Lower leg skin (tissue), 4 donors: ENCODE data around the gene COMMD6. TPM values are rescaled to one million over a fixed set of nuclear protein-coding genes. Genes with fewer than 3 reads are reported as not detected.

ENCODE experiments used
- DNase-seq, 2 donors: peaks; one replicate each; pipeline ENCODE4 v3.0.0-alpha.2; 2019; ENCODE audit warnings: low spot score in 2 of 2
- H3K4me3 ChIP-seq: fragments of 200-600 bp; sonication (generic); 2 replicates; pipeline ENCODE4 v1.5.1; 2017; ENCODE audit warnings: mild to moderate bottlenecking, low read depth; ENCODE audit not compliant: poor library complexity, severe bottlenecking
- CTCF ChIP-seq, 3 donors: fragments of 450-650 bp; IDR thresholded peaks; one replicate each; pipeline ENCODE4 v1.5.1; 2016; ENCODE audit warnings: antibody characterized with exemption in 3 of 3, mild to moderate bottlenecking in 3 of 3, moderate library complexity in 2 of 3
- POLR2A ChIP-seq, 2 donors: fragments of 450-650 bp; IDR thresholded peaks; one replicate each; pipeline ENCODE4 v1.6.1; 2016 to 2017; ENCODE audit warnings: antibody characterized with exemption in 2 of 2, mild to moderate bottlenecking in 1 of 2, moderate library complexity in 1 of 2
- WGBS, 2 donors: methylation state at CpG; one replicate each; pipeline ENCODE4 v1.1.5; 2018; 5-methylcytosine and 5-hydroxymethylcytosine counted together
- intact Hi-C: fragments of 100-400 bp; cut with DNase I; formaldehyde crosslinking; loops from one replicate; pipeline ENCODE4 v1.15.0; 2023; ENCODE audit warnings: low total_unique reads
- total RNA-seq, 4 donors: library from RNA; depleted of rRNA; stranded (reverse); fragments of >200 nt; gene quantifications; one replicate each; pipeline ENCODE4 v1.1.0, GENCODE V29; 2016

The COMMD6 gene
- total RNA-seq, 4 donors from 2014 or later, result 15.4 to 169 (median 36.7) TPM

GRCh38 chr13:75485286-75486062 lies 52.2 kb downstream of the COMMD6 start:
- H3K4me3 ChIP-seq, result no peak overlapping the region
- WGBS, 2 donors, result 88 to 89% methylated on average over 1 of the region's 1 CpG
- no peak for TF ChIP-seq POLR2A (IDR thresholded peaks at IDR 0.05)
- no peak for TF ChIP-seq CTCF (IDR thresholded peaks at IDR 0.05)
- intact Hi-C loops, result no loop called here
- DNase-seq, result no peak

DNA sequence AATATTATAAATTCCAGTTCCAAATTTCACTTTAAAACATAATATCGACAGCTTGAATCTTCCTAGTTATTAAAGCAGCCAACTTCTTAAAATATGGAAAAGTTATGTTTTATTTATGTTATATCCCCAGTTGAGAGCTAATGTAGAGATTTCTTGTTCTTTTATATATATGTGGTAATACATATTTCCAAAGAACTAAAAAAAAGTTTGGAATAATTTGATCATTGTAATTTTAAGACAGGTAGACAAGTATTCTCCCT lies 54.9 kb downstream of the COMMD6 start:
- 0% methylated on average over 1 of the region's 1 CpG for WGBS, 2 donors
- no peak overlapping the region for H3K4me3 ChIP-seq
- no peak for TF ChIP-seq CTCF (IDR thresholded peaks at IDR 0.05)
- no peak for TF ChIP-seq POLR2A (IDR thresholded peaks at IDR 0.05)
- intact Hi-C loops, result no loop called here
- no peak for DNase-seq

- DNase-seq, result peak; percentile 82 to 96
- TF ChIP-seq POLR2A (IDR thresholded peaks at IDR 0.05) (no peak), CTCF (IDR thresholded peaks at IDR 0.05) (no peak)
- peak within 1 kb of the TSS; percentile 80 for H3K4me3 ChIP-seq
- intact Hi-C loops, result no loop called here
- 0% methylated on average over 51 to 53 of the region's 58 CpGs for WGBS, 2 donors
Measured at GRCh38 chr13:75482070-75482819, 55.4 kb downstream of the COMMD6 start, which contains the start of gene TBC1D4. TBC1D4 (minus strand) TSS chr13:75482169; CDS start chr13:75481767, 402 bp downstream.

DNA sequence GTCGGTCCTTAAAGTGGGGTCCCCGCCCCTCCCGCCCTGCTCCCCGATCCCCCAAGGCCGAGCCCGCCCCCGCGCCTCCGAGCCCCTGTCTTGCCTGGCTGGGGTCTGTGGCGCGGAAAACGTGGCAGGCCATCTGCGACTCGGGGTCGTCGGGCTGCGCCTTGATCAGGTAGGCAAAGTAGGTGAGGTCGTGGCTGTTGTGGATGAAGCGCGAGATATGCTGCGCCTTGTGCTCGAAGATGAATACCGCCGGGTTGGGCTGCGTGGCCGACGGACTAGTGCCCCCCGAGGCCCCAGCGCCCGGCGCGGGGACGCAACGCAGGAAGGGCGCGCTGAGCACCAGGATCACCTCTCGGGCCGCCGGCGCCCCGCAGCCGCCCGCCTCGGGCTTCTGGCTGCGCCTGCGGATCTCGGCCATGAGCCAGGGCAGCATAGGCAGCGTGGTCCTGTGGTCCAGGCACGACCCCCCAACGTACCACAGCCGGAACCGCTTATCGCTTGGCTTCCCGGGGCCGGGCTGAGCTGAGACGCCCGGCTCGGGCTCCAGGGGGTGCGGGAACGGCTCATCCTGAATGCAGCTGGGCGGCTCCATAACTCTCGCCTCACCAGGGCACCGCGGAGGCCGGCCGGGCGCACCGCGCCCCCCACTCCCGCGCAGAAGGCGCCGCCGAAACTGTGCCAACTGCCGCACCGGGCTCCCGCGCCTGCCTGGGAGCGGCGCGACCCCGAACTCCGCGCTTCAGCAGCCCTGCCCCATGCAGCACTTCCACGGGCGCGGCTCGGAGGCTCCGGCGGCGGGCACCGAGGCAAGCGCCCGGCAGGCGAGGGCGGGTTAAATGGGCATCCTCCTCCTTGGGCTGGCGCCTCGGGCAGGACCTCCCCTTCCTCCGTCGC lies 56.2 kb downstream of the COMMD6 start:
- 0 to 2% methylated on average over 9 to 47 of the region's 100 CpGs for WGBS, 2 donors
- intact Hi-C loops, result no loop called here
- DNase-seq, result peak; percentile 21 to 88

More for the DNA sequence above, 56.2 kb downstream of the COMMD6 start:
- TF ChIP-seq CTCF (IDR thresholded peaks at IDR 0.05) (no peak), POLR2A (IDR thresholded peaks at IDR 0.05) (no peak)
- peak overlapping the region; percentile 80 for H3K4me3 ChIP-seq
